ENCODE measurements around the gene SOCS4. TPM values are rescaled to one million over a fixed set of nuclear protein-coding genes. Genes with fewer than 3 reads are reported as not detected.

Gene SOCS4
- total and polyA plus RNA-seq, 2 donors = 9.7 to 12.9 TPM

- no peaks in the 10 kb centered on the region for H3K27me3 ChIP-seq (ENCODE audit: control insufficient read depth in 2 of 2, insufficient read depth in 1 of 2, low read length in 1 of 2)
- H3K9me3 ChIP-seq (ENCODE audit: control insufficient read depth in 2 of 2, insufficient read depth in 1 of 2, low read length in 1 of 2) = no peaks in the 10 kb centered on the region
- no peak overlapping the region for H3K27ac ChIP-seq (ENCODE audit: low read depth in 1 of 2, low read length in 1 of 2)
- H3K4me3 ChIP-seq (ENCODE audit: low read length in 2 of 2) = no peak overlapping the region
- H3K36me3 ChIP-seq (ENCODE audit: control insufficient read depth in 2 of 2, insufficient read depth in 2 of 2, low read length in 1 of 2) = no peaks in the 10 kb centered on the region
- H3K4me1 ChIP-seq (ENCODE audit: control insufficient read depth in 2 of 2, insufficient read depth in 2 of 2, low read length in 2 of 2) = no peaks in the 10 kb centered on the region
- WGBS = 92% methylated on average over 9 of the region's 9 CpGs
- DNase-seq (ENCODE audit: low read depth in 6 of 9, low spot score in 9 of 9) = no peak
Observed at GRCh38 chr14:55086938-55087337, 59.9 kb downstream of the SOCS4 start.

- no peaks in the 10 kb centered on the region for H3K4me1 ChIP-seq (ENCODE audit: control insufficient read depth in 2 of 2, insufficient read depth in 2 of 2, low read length in 2 of 2)
- H3K27ac ChIP-seq (ENCODE audit: low read depth in 1 of 2, low read length in 1 of 2) = no peak overlapping the region
- H3K4me3 ChIP-seq (ENCODE audit: low read length in 2 of 2) = no peak overlapping the region
- H3K27me3 ChIP-seq (ENCODE audit: control insufficient read depth in 2 of 2, insufficient read depth in 1 of 2, low read length in 1 of 2) = no peaks in the 10 kb centered on the region
- no peaks in the 10 kb centered on the region for H3K9me3 ChIP-seq (ENCODE audit: control insufficient read depth in 2 of 2, insufficient read depth in 1 of 2, low read length in 1 of 2)
- DNase-seq (ENCODE audit: low read depth in 6 of 9, low spot score in 9 of 9) = no peak
- H3K36me3 ChIP-seq (ENCODE audit: control insufficient read depth in 2 of 2, insufficient read depth in 2 of 2, low read length in 1 of 2) = no peaks in the 10 kb centered on the region
Observed at GRCh38 chr14:55088356-55088755, 61.3 kb downstream of the SOCS4 start.

GRCh38 chr14:55092341-55092740, 65.3 kb downstream of the SOCS4 start:
- Histone ChIP-seq H3K36me3 (ENCODE audit: control insufficient read depth in 2 of 2, insufficient read depth in 2 of 2, low read length in 1 of 2) (no peaks in the 10 kb centered on the region), H3K27ac (ENCODE audit: low read depth in 1 of 2, low read length in 1 of 2) (no peak overlapping the region), H3K9me3 (ENCODE audit: control insufficient read depth in 2 of 2, insufficient read depth in 1 of 2, low read length in 1 of 2) (no peaks in the 10 kb centered on the region), H3K27me3 (ENCODE audit: control insufficient read depth in 2 of 2, insufficient read depth in 1 of 2, low read length in 1 of 2) (no peaks in the 10 kb centered on the region), H3K4me3 (ENCODE audit: low read length in 2 of 2) (no peak overlapping the region), H3K4me1 (ENCODE audit: control insufficient read depth in 2 of 2, insufficient read depth in 2 of 2, low read length in 2 of 2) (no peaks in the 10 kb centered on the region)
- 95% methylated on average over 4 of the region's 4 CpGs for WGBS
- DNase-seq (ENCODE audit: low read depth in 6 of 9, low spot score in 9 of 9) = no peak

GRCh38 chr14:55094292-55095157, 67.5 kb downstream of the SOCS4 start:
- H3K27ac ChIP-seq (ENCODE audit: low read depth in 1 of 2, low read length in 1 of 2) = no peak overlapping the region
- WGBS = 95% methylated on average over 9 of the region's 9 CpGs

GRCh38 chr14:55097881-55098560, 71.0 kb downstream of the SOCS4 start:
- no peak for DNase-seq (ENCODE audit: low read depth in 6 of 9, low spot score in 9 of 9)
- Histone ChIP-seq H3K4me1 (ENCODE audit: control insufficient read depth in 2 of 2, insufficient read depth in 2 of 2, low read length in 2 of 2) (peaks cover 12% of the 10 kb centered on the region in 2 donors), H3K27ac (ENCODE audit: low read depth in 1 of 2, low read length in 1 of 2) (no peak overlapping the region), H3K9me3 (ENCODE audit: control insufficient read depth in 2 of 2, insufficient read depth in 1 of 2, low read length in 1 of 2) (no peaks in the 10 kb centered on the region), H3K27me3 (ENCODE audit: control insufficient read depth in 2 of 2, insufficient read depth in 1 of 2, low read length in 1 of 2) (no peaks in the 10 kb centered on the region), H3K4me3 (ENCODE audit: low read length in 2 of 2) (no peak overlapping the region), H3K36me3 (ENCODE audit: control insufficient read depth in 2 of 2, insufficient read depth in 2 of 2, low read length in 1 of 2) (no peaks in the 10 kb centered on the region)
- WGBS = 72% methylated on average over 5 of the region's 5 CpGs

More at GRCh38 chr14:55094292-55095157, 67.5 kb downstream of the SOCS4 start:
- no peak overlapping the region for H3K4me3 ChIP-seq (ENCODE audit: low read length in 2 of 2)
- no peaks in the 10 kb centered on the region for H3K27me3 ChIP-seq (ENCODE audit: control insufficient read depth in 2 of 2, insufficient read depth in 1 of 2, low read length in 1 of 2)
- DNase-seq (ENCODE audit: low read depth in 6 of 9, low spot score in 9 of 9) = no peak
- H3K36me3 ChIP-seq (ENCODE audit: control insufficient read depth in 2 of 2, insufficient read depth in 2 of 2, low read length in 1 of 2) = no peaks in the 10 kb centered on the region
- no peaks in the 10 kb centered on the region for H3K9me3 ChIP-seq (ENCODE audit: control insufficient read depth in 2 of 2, insufficient read depth in 1 of 2, low read length in 1 of 2)
- H3K4me1 ChIP-seq (ENCODE audit: control insufficient read depth in 2 of 2, insufficient read depth in 2 of 2, low read length in 2 of 2) = no peaks in the 10 kb centered on the region

GRCh38 chr14:55098561-55098898, 71.5 kb downstream of the SOCS4 start:
- H3K36me3 ChIP-seq (ENCODE audit: control insufficient read depth in 2 of 2, insufficient read depth in 2 of 2, low read length in 1 of 2) = no peaks in the 10 kb centered on the region
- no peaks in the 10 kb centered on the region for H3K9me3 ChIP-seq (ENCODE audit: control insufficient read depth in 2 of 2, insufficient read depth in 1 of 2, low read length in 1 of 2)
- no peak overlapping the region for H3K27ac ChIP-seq (ENCODE audit: low read depth in 1 of 2, low read length in 1 of 2)
- 98% methylated on average over 1 of the region's 1 CpG for WGBS
- peaks cover 17% of the 10 kb centered on the region in 2 donors for H3K4me1 ChIP-seq (ENCODE audit: control insufficient read depth in 2 of 2, insufficient read depth in 2 of 2, low read length in 2 of 2)
- no peaks in the 10 kb centered on the region for H3K27me3 ChIP-seq (ENCODE audit: control insufficient read depth in 2 of 2, insufficient read depth in 1 of 2, low read length in 1 of 2)
- no peak for DNase-seq (ENCODE audit: low read depth in 6 of 9, low spot score in 9 of 9)
- H3K4me3 ChIP-seq (ENCODE audit: low read length in 2 of 2) = no peak overlapping the region

Other genes with a start within 250 kb of the SOCS4 start
- 16.4 TPM for gene GCH1, start 124.4 kb upstream of the SOCS4 start, total RNA-seq
- gene GCH1, start 124.4 kb upstream of the SOCS4 start, polyA plus RNA-seq = 22.5 TPM
- 20.3 TPM for gene WDHD1, start 137 bp upstream of the SOCS4 start, total RNA-seq
- gene WDHD1, start 137 bp upstream of the SOCS4 start, polyA plus RNA-seq = 3.7 TPM
- 15.9 TPM for gene MAPK1IP1L, start 24.4 kb downstream of the SOCS4 start, total RNA-seq
- 42.1 TPM for gene MAPK1IP1L, start 24.4 kb downstream of the SOCS4 start, polyA plus RNA-seq
- gene LGALS3, start 102.0 kb downstream of the SOCS4 start, total RNA-seq = 34.4 TPM
- 301 TPM for gene LGALS3, start 102.0 kb downstream of the SOCS4 start, polyA plus RNA-seq
- gene DLGAP5, start 164.3 kb downstream of the SOCS4 start, total RNA-seq = 67.6 TPM
- 3.0 TPM for gene DLGAP5, start 164.3 kb downstream of the SOCS4 start, polyA plus RNA-seq
- gene FBXO34, start 244.2 kb downstream of the SOCS4 start, total RNA-seq = 23.3 TPM
- 15.8 TPM for gene FBXO34, start 244.2 kb downstream of the SOCS4 start, polyA plus RNA-seq